NCI-H2081 (cell line): Measurements from ENCODE around the gene EEPD1.
"Not testable (repeated sequence)": the region's sequence is repeated elsewhere in the genome, so short reads cannot be mapped to it uniquely, and the experiment has no call there.

Source experiments
- DNase-seq, 2 experiments: peaks; one replicate each; lab custom pipeline; 2025; lab: John Stamatoyannopoulos, UW

Gene EEPD1

GRCh38 chr7:36321284-36321683 lies 168.2 kb downstream of the EEPD1 start:
- not testable (repeated sequence) for DNase-seq

GRCh38 chr7:36336390-36336789 lies 183.3 kb downstream of the EEPD1 start:
- DNase-seq: no peak

DNA sequence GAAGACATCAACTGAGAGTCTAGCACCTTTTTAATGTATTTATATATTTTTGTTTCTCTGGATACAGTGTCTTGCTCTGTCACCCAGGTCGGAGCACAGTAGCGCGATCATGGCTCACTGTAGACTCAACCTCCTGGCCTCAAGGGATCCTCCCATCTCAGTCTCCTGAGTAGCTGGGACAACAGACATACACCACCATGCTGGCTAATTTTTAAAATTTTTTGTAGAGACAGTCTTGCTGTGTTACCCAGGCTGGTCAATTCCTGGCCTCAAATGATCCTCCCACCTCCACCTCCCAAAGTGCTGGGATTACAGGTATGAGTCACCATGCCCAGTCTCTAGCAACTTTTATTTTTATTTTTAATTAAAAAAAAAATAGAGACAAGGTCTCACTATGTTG lies 185.2 kb downstream of the EEPD1 start:
- no peak for DNase-seq

- DNase-seq: no peak
These were observed 190.5 kb downstream of the EEPD1 start for GRCh38 chr7:36343548-36343947.

GRCh38 chr7:36344622-36345021 lies 191.6 kb downstream of the EEPD1 start:
- DNase-seq: no peak

DNA sequence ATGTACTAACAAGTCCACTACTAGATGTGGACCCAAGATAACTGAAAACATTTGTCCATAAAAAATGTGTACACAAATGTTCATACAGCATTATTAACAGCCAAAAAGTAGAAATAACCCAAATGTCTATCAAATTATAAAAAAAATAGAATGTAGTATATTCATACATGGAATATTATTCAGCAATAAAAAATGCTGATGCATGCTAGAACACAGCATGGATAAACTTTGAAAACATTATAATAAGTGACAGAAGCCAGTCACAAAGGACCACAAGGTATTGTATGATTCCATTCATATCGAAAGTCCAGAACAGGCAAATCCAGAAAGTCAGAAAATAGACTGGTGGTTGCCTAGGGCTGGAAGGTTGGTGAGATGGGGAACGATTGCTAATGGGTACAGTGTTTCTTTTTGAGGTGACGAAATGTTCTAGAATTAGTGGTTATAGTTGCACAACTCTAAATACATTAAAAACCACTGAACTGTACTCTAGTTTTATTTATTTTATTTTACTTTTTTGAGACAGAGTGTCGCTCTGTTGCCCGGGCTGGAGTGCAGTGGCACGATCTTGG lies 193.3 kb downstream of the EEPD1 start:
- no peak for DNase-seq

- DNase-seq: no peak
These were observed 195.2 kb downstream of the EEPD1 start for GRCh38 chr7:36348256-36348655.

GRCh38 chr7:36348771-36349170 lies 195.7 kb downstream of the EEPD1 start:
- DNase-seq: no peak

DNA sequence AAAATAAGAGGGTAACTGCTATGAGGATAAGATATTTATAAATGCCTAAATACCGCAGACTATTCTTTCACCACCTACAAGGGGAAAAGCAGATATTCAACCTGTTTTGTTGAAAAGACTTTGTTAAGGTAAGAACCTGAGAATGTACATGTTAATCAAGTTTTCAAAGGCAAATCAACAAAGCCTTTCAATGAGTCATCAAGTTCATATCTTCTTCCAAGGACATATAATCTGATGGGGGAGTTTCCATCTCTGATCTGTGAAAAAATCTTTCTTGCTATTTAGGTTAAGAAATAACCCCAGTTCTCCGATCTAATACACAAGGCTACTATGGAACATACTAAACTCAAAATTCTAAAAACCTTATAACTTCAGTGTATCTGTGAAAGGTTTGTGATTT lies 196.6 kb downstream of the EEPD1 start:
- DNase-seq: no peak
